NCI-H146 treated with DMSO at 0.1 percent for 48 hours (cell line): ENCODE data around the gene ENTHD1.
"Not testable (repeated sequence)": the region's sequence is repeated elsewhere in the genome, so short reads cannot be mapped to it uniquely, and the experiment has no call there.

Experiments used
- DNase-seq: peaks from one replicate; lab custom pipeline; 2025; ENCODE audit not compliant: unreplicated experiment; lab: John Stamatoyannopoulos, UW

Gene ENTHD1

GRCh38 chr22:39851606-39852315 is 41.8 kb downstream of the ENTHD1 start:
- DNase-seq, result no peak

GRCh38 chr22:39847477-39847876 is 46.1 kb downstream of the ENTHD1 start:
- no peak for DNase-seq

GRCh38 chr22:39846539-39846938 is 47.0 kb downstream of the ENTHD1 start:
- not testable (repeated sequence) for DNase-seq

- DNase-seq, result no peak
These were observed 48.0 kb downstream of the ENTHD1 start for GRCh38 chr22:39845529-39845928.

GRCh38 chr22:39839917-39840510 is 53.5 kb downstream of the ENTHD1 start:
- DNase-seq, result no peak

- no peak for DNase-seq
These were observed 54.4 kb downstream of the ENTHD1 start for GRCh38 chr22:39839204-39839603.

- DNase-seq, result no peak
These were observed 60.0 kb downstream of the ENTHD1 start for GRCh38 chr22:39833610-39834009.

- DNase-seq, result no peak
These were observed 60.5 kb downstream of the ENTHD1 start for GRCh38 chr22:39833093-39833492.

- DNase-seq, result no peak
These were observed 60.9 kb downstream of the ENTHD1 start for GRCh38 chr22:39832627-39833074.

- no peak for DNase-seq
These were observed 67.9 kb downstream of the ENTHD1 start for GRCh38 chr22:39825661-39826102.

- no peak for DNase-seq
These were observed 72.6 kb downstream of the ENTHD1 start for GRCh38 chr22:39821008-39821407.

- DNase-seq, result no peak
These were observed 73.3 kb downstream of the ENTHD1 start for GRCh38 chr22:39820256-39820655.

GRCh38 chr22:39819429-39819828 is 74.1 kb downstream of the ENTHD1 start:
- DNase-seq, result no peak

GRCh38 chr22:39818094-39818493 is 75.5 kb downstream of the ENTHD1 start:
- DNase-seq, result no peak

- no peak for DNase-seq
These were observed 77.6 kb downstream of the ENTHD1 start for GRCh38 chr22:39815932-39816331.

- no peak for DNase-seq
These were observed 78.7 kb downstream of the ENTHD1 start for GRCh38 chr22:39814899-39815298.

GRCh38 chr22:39809772-39810557 is 83.6 kb downstream of the ENTHD1 start:
- DNase-seq, result no peak

- no peak for DNase-seq
These were observed 85.5 kb downstream of the ENTHD1 start for GRCh38 chr22:39808081-39808480.

GRCh38 chr22:39806109-39806508 is 87.5 kb downstream of the ENTHD1 start:
- DNase-seq, result no peak

- DNase-seq, result no peak
These were observed 88.4 kb downstream of the ENTHD1 start for GRCh38 chr22:39805117-39805516.

- DNase-seq, result no peak
These were observed 90.9 kb downstream of the ENTHD1 start for GRCh38 chr22:39802682-39803081.
